Measurements from ENCODE around the gene IDH2.

Gene IDH2

DNA sequence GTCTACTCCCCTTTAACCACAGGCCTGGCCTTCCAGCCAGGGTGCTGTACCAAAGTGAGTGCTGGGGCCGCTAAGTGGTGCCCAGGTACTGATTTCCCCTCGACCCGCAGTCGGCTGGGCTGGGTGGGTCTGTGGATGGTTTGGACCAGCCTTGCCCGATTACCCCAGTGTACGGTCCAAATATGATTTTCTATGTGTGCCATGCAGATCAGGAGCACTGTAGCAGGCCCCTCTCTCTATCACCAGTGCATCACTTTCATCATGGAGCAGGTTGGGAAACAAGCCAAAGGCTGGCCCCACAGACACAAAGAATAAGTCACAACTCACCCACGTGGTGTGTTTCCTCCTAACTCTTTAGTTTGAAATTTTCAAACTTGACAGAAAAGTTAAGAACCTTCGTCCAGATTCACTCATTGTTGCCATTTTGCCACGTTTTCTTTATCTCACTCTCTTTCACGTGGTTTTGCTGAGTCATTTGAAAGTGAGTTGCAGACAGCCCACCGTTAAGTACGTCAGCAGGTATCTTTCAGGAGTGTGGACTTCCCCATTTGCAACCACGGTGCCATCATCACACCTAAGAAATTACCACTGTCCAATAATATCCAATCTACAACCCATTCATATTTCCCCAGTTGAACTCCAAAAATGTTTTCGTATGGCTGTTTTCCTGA, 64.2 kb downstream of the IDH2 start:
- TF ChIP-seq GATA3 (IDR thresholded peaks at IDR 0.05; ENCODE audit: low read depth, low read length) (no peak), GATA2 (IDR thresholded peaks at IDR 0.05; ENCODE audit: low read depth, low read length) (no peak)

DNA sequence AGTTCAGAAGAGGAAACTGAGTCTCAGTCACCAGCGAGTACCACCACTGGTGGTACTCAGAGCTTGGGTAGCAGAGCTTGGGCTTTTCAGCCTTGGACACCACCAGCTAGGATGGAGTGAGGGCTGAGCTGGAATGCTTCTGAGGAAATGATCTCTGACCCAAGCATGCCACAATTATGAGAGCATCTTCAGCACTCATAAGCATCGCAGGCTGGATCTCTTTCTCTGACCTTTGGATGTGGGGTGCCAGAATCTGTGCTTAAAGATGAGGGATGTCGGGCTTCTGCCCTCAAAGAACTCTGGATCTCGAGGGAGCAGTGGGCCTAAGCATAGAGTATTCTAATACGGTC, 64.8 kb downstream of the IDH2 start:
- no peak for TF ChIP-seq GATA2 (IDR thresholded peaks at IDR 0.05; ENCODE audit: low read depth, low read length)
- no peak for TF ChIP-seq GATA3 (IDR thresholded peaks at IDR 0.05; ENCODE audit: low read depth, low read length)

DNA sequence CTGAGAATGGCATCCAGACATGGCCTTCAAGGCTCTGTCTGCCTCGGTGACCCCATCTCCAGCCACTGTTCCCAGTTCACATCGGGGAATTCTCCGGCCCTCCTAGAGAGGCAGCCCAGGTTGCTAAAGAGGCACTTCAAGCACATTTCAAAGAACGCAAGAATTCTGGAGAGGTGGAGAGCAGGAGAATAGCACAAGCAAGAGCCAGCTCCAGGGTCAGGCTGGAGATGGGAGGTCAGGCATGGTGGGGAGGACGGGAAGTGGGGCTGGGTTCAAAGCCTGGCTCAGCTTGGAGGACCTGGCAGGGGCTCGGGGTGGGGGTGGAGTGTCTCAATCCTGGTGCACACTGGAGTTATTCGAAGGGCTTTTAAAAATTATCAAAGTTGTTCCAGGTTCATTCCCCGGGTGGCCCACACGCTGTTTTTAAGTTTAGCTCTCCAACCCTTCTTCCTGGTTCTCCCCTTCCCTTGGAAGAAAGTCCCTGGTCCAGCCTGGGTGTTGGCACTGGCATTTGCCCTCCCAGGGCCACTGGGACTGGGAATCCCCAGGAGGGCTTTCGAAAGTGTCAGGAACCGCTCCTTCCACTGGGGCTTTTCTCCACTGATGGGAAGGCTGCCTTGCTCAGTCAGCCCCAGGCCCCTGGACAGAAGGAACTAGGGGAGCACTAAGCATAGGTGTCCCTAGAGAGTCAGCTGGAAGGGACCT, 65.3 kb downstream of the IDH2 start:
- TF ChIP-seq GATA3 (IDR thresholded peaks at IDR 0.05; ENCODE audit: low read depth, low read length) (no peak), GATA2 (IDR thresholded peaks at IDR 0.05; ENCODE audit: low read depth, low read length) (no peak)

DNA sequence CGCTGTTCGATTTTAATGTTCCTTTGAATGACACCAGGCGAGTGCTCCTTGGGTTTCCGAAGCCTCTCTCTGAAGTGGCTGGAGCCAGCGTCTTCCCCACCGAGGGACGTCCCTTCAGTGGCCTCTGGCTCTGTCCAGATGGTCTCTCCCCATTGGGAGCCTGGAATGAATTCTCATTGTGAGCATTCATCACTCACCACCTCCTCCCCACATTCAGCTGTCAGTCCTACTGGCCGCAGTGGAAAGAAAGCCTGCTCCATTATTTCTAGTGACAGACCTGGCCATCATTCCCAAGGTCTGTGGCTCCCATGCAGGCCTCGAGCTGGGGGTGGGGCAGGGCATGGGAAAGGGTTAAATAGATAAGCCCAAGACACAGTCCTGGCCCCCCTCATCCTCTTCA, 65.9 kb downstream of the IDH2 start:
- no peak for TF ChIP-seq GATA2 (IDR thresholded peaks at IDR 0.05; ENCODE audit: low read depth, low read length)
- no peak for TF ChIP-seq GATA3 (IDR thresholded peaks at IDR 0.05; ENCODE audit: low read depth, low read length)

DNA sequence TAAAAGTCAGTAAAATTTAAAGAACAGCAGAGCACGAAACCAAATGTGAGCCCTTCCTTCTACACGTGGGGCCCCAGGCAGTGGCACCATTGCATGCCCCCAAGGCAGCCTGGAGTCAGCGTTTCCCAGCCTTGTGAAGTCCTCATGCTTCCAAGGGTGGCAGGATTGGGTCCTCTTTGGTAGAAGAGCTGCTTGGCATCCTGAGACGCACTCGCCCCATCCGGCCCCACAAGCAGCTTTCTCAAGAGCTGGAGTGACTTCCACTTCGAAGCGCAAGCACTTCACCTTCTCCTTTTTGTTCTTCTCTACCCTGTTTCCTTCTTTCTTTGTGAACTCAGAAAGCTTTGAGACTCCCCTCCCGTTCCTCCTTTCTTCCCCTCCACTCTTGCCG, 66.4 kb downstream of the IDH2 start:
- TF ChIP-seq GATA3 (IDR thresholded peaks at IDR 0.05; ENCODE audit: low read depth, low read length) (no peak), GATA2 (IDR thresholded peaks at IDR 0.05; ENCODE audit: low read depth, low read length) (no peak)

DNA sequence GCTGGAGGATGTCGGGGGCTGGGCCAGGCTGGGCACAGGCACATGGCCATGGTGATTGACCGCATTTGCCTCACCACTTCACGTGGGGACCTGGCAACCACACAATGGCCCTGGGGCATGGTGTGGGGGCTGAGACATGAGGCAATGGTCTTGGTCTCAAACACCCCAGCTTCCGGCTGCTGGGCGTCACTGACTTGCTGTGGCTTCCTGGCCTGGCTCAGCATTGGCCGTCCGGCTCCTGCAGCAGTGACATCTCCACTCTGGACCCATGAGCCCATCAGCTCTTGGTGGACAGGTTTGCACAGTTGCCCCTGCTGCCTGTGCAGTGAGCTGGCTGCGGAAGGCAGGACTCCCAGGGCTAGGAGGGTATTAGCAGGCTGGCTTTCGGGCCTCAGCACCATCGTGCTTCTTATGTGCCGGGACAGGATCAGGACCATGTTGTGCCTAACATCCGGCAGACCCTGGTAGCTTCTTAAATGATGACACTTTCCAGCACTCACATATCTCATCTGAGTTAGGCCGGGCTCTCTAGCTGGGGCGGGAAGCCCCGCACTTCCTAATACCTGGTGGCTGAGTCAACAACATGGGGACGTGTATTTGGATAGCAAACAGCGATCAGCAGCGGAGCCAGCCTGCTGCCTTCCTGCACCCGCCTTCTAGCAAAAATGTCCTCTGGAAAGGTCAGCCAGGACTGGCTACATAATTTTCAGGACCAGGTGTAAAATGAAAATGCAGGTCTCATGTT, 67.0 kb downstream of the IDH2 start:
- TF ChIP-seq GATA3 (IDR thresholded peaks at IDR 0.05; ENCODE audit: low read depth, low read length) (no peak), GATA2 (IDR thresholded peaks at IDR 0.05; ENCODE audit: low read depth, low read length) (no peak)

DNA sequence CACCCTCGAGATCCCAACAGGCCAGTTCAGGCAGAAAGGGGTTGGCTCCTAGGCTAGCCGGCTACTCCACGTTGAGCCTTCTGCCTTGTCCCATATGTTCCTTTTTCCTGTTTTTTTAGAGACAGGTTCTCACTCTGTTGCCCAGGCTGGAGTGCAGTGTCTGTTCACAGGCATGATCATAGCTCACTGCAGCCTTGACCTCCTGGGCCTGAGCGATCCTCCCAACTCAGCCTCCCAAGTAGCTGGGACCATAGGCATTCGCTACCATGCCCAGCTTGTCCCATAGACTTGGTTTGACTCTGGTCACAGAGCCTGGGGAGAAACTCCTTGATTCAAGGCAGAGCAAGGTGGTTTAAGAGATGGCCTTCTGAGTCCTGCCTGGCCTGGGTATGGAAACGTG, 68.8 kb downstream of the IDH2 start:
- no peak for TF ChIP-seq GATA3 (IDR thresholded peaks at IDR 0.05; ENCODE audit: low read depth, low read length)
- TF ChIP-seq GATA2 (IDR thresholded peaks at IDR 0.05; ENCODE audit: low read depth, low read length): no peak

Measured in SH-SY5Y (cell line).